ENCODE measurements around the gene TTC12. TPM values are rescaled to one million over a fixed set of nuclear protein-coding genes. Genes with fewer than 3 reads are reported as not detected.

Gene TTC12
- total and polyA plus RNA-seq, 2 of the 13 experiments (the other 11 are each of a cell fraction or from before 2014, with no cell fraction given) = 5.4 to 11.6 TPM

- Histone ChIP-seq H3K9me3 (ENCODE audit: low read length) (no peaks in the 10 kb centered on the region), H4K20me1 (ENCODE audit: insufficient read depth, low read length) (no peaks in the 10 kb centered on the region), H3K4me2 (ENCODE audit: low read depth, low read length) (no peak overlapping the region), H3K9ac (ENCODE audit: insufficient read depth, low read depth, low read length) (no peak overlapping the region), H3K79me2 (ENCODE audit: insufficient read depth, low read length) (no peaks in the 10 kb centered on the region), H3K4me3 (replicated peaks in 1 of 3; ENCODE audit: insufficient read depth in 1 of 3, low read depth in 2 of 3, low read length in 3 of 3) (no peak overlapping the region), H3K4me1 (ENCODE audit: insufficient read depth, low read length) (no peaks in the 10 kb centered on the region), H3K27ac (ENCODE audit: extremely low read length, insufficient read depth, low read length) (no peak overlapping the region), H3K27me3 (ENCODE audit: control insufficient read depth in 1 of 2, insufficient read depth in 2 of 2, low read length in 2 of 2) (no peaks in the 10 kb centered on the region), H2AFZ (ENCODE audit: low read length) (no peak overlapping the region), H3K36me3 (replicated peaks in 1 of 2; ENCODE audit: control insufficient read depth in 1 of 2, insufficient read depth in 2 of 2, low read length in 2 of 2) (no peaks in the 10 kb centered on the region)
- BruUV-seq (replicated peaks) = no TSS peak
- FAIRE-seq (no peak), DNase-seq (ENCODE audit: low spot score) (no peak), ATAC-seq (no peak)
- intact Hi-C loops (cut with micrococcal nuclease; ENCODE audit: unreplicated experiment) = no loop called here
- ChIA-PET POLR2A (no interaction called here), CTCF (ENCODE audit: low intra/inter-chr PET ratio, low total read pairs) (no interaction called here)
- in situ Hi-C loops (cut with HindIII; ENCODE audit: extremely low pct_ligation_motif_present, low pct_unique_long_range_greater_than_20kb) = no loop called here
- 44% methylated on average over 3 of the region's 3 CpGs for WGBS (ENCODE audit: low lambda C conversion rate)
- TF ChIP-seq IRF9 (CRISPR knock-in tag; IDR thresholded peaks at IDR 0.05; ENCODE audit: borderline replicate concordance) = no peak
Observed at GRCh38 chr11:113376156-113376555, 61.8 kb downstream of the TTC12 start.

GRCh38 chr11:113377681-113378412 is 63.5 kb downstream of the TTC12 start:
- 37% methylated on average over 7 of the region's 7 CpGs for WGBS (ENCODE audit: low lambda C conversion rate)
- FAIRE-seq = no peak
- TF ChIP-seq YEATS2 (CRISPR knock-in tag; IDR thresholded peaks at IDR 0.05; ENCODE audit: borderline replicate concordance) (no peak), ZNF530 (CRISPR knock-in tag; IDR thresholded peaks at IDR 0.05; ENCODE audit: low read depth) (no peak), SP140L (CRISPR knock-in tag; IDR thresholded peaks at IDR 0.05; ENCODE audit: borderline replicate concordance) (no peak), KDM2A (CRISPR knock-in tag; IDR thresholded peaks at IDR 0.05; ENCODE audit: borderline replicate concordance, low read depth) (no peak), CENPX (CRISPR knock-in tag; IDR thresholded peaks at IDR 0.05) (no peak), ATF2 (CRISPR knock-in tag; IDR thresholded peaks at IDR 0.05) (no peak), ATF3 (CRISPR knock-in tag; IDR thresholded peaks at IDR 0.05) (no peak), IRF1 (CRISPR knock-in tag; IDR thresholded peaks at IDR 0.05; ENCODE audit: low read depth) (no peak), CCDC6 (CRISPR knock-in tag; IDR thresholded peaks at IDR 0.05) (no peak), THRA (CRISPR knock-in tag; IDR thresholded peaks at IDR 0.05; ENCODE audit: borderline replicate concordance) (no peak), SP1 (IDR thresholded peaks at IDR 0.05) (no peak), SP1 (CRISPR knock-in tag; IDR thresholded peaks at IDR 0.05) (no peak)

More at GRCh38 chr11:113377681-113378412, 63.5 kb downstream of the TTC12 start:
- DNase-seq (ENCODE audit: low spot score) (no peak), ATAC-seq (no peak)
- H2AFZ ChIP-seq (ENCODE audit: low read length) = no peak overlapping the region
- H4K20me1 ChIP-seq (ENCODE audit: insufficient read depth, low read length) = no peaks in the 10 kb centered on the region
- no peak overlapping the region for H3K27ac ChIP-seq (ENCODE audit: extremely low read length, insufficient read depth, low read length)
- H3K27me3 ChIP-seq (ENCODE audit: control insufficient read depth in 1 of 2, insufficient read depth in 2 of 2, low read length in 2 of 2) = no peaks in the 10 kb centered on the region
- no peaks in the 10 kb centered on the region for H3K4me1 ChIP-seq (ENCODE audit: insufficient read depth, low read length)
- H3K9me3 ChIP-seq (ENCODE audit: low read length) = no peaks in the 10 kb centered on the region
- no peaks in the 10 kb centered on the region for H3K36me3 ChIP-seq (replicated peaks in 1 of 2; ENCODE audit: control insufficient read depth in 1 of 2, insufficient read depth in 2 of 2, low read length in 2 of 2)
- no TSS peak for BruUV-seq (replicated peaks)
- no peak overlapping the region for H3K4me2 ChIP-seq (ENCODE audit: low read depth, low read length)
- CTCF ChIA-PET (ENCODE audit: low intra/inter-chr PET ratio, low total read pairs) = no interaction called here
- no peak overlapping the region for H3K9ac ChIP-seq (ENCODE audit: insufficient read depth, low read depth, low read length)
- POLR2A ChIA-PET = no interaction called here
- in situ Hi-C loops (cut with HindIII; ENCODE audit: extremely low pct_ligation_motif_present, low pct_unique_long_range_greater_than_20kb) (no loop called here), intact Hi-C loops (cut with micrococcal nuclease; ENCODE audit: unreplicated experiment) (no loop called here)
- no peak overlapping the region for H3K4me3 ChIP-seq (replicated peaks in 1 of 3; ENCODE audit: insufficient read depth in 1 of 3, low read depth in 2 of 3, low read length in 3 of 3)
- H3K79me2 ChIP-seq (ENCODE audit: insufficient read depth, low read length) = no peaks in the 10 kb centered on the region

Data from HepG2 (cell line).